GM19351 (cell line): Measurements from ENCODE around the gene ELF1.
"Not testable (repeated sequence)": the region's sequence is repeated elsewhere in the genome, so short reads cannot be mapped to it uniquely, and the experiment has no call there.

Source experiments
- ATAC-seq: cut with Tn5 transposase; IDR thresholded peaks from one replicate; pipeline ENCODE4 v1.9.1; 2021; ENCODE audit warnings: mild to moderate bottlenecking, moderate library complexity; ENCODE audit not compliant: unreplicated experiment

Gene ELF1

DNA sequence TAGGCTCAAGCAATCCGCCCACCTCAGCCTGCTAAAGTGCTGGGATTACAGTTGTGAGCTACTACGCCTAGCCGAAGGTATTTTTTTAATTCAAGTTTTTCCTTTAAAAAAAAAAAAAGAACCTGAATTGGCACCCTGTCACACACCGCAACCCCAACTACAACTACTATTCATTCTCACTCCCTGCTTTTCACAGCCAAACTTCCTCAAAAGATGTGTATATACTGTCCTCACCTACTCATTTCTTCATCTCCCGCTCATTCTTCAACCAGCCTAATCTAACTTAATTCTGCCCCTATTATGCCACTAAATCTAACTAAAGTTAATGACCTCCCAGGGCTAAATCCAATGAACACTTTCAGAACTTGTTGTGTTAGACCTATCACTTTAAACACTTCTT, 29.5 kb upstream of the ELF1 start:
- no peak for ATAC-seq

GRCh38 chr13:41042419-41042818, 23.3 kb upstream of the ELF1 start:
- not testable (repeated sequence) for ATAC-seq

DNA sequence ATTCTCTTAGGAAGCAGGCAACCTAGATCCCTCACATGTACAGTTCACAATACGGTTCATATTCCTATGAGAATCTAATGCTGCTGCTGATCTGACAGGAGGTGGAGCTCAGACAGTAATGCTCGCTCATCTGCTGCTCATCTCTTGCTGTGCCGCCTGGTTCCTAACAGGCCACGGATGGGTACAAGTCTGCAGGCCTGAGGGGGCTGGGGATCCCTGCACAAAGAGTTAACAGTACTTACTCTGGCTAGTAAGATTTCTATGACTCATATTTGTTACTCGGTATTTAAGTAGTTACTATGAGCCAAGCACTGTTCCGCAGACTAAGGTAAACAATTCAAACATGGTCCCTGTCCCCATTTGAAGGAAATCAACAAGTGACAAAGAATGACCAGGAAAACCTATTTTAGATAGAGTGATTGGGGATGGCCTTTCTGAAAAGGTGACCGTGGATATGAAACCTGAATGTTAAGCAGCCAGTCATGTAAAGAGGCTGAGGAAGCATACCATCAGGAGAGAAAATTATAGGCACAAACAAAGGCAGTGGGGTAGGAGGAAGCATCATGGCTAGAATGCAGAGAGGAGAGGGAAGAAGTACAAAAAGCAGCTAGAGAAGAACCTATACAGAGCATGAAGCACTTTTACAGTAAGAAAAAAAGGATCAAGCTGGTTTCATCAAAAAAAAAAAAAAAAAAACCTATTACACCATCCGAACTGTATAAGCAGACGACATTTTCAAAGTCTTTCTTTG, 21.6 kb upstream of the ELF1 start:
- ATAC-seq, result no peak

DNA sequence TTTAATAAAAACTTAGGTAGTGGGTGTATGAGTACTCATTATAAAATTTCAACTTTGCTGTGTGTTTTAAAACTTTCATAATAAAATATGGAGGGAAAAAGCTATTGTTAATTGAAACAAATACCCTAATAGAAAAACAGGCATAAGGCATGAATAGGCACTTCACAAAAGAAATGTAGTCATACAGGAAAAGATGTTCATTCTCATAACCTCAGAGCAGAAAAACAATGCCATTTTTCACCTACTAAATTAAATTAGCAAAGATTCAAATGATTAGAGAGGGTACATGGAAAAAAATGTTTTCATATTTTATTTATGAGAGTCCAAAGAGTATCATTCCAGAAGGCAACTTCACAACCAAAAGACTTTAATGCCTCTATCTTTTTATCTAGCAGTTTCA, 20.6 kb upstream of the ELF1 start:
- no peak for ATAC-seq

GRCh38 chr13:41036557-41036956, 17.4 kb upstream of the ELF1 start:
- ATAC-seq, result not testable (repeated sequence)

- no peak for ATAC-seq
Observed at GRCh38 chr13:41034881-41035280, 15.8 kb upstream of the ELF1 start.

DNA sequence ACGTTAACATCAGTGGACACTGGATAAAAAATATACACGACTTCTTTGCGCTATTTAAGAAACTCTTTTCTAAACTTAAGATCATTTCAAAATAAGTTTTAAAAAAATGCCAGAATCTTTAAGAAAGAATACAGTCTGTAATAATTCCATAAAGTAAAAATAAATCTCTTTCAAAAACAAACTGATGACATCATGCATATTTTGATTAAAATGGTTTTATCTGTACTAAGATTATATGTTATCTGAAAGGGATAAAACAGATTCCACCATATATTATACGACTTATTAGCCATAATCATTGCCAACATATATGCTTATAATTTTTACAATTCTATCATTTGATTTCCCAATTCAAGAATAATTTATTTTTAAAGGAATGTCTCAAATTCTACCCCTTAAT, 15.3 kb upstream of the ELF1 start:
- ATAC-seq, result no peak

DNA sequence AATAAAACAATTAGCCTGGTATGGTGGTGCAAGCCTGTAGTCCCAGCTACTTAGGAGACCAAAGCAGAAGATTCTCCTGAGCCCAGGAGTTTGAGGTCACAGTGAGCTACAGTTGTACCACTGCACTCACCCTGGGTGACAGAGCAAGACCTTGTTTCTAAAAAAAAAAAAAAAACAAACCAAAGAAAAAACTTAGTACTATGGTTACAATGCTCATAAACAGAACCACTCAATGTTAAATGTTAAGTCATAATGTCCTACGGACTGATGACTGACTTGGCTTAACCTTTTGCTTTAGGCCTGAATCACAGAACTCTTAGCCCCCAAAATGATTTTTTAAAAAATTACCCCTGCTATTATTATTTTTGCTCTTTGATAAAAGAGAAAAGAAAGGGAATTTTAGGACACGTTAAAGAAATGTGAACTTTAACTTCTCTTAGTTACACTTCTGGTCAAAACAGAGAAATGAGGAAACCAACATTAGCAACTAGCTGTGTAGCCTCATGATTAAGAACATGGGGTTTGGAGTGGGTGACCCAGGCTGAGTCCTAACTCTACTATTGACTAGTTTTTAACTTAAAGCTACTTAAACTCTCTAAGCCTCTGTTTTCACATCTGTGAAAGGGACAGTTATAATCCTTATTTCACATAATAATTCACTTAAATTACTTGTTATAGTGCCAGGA, 13.7 kb upstream of the ELF1 start:
- ATAC-seq, result no peak

GRCh38 chr13:41029629-41030028, 10.5 kb upstream of the ELF1 start:
- ATAC-seq, result no peak

- no peak for ATAC-seq
Observed at GRCh38 chr13:41028051-41028450, 8.9 kb upstream of the ELF1 start.

- no peak for ATAC-seq
Observed at GRCh38 chr13:41026788-41027187, 7.7 kb upstream of the ELF1 start.

GRCh38 chr13:41025518-41025917, 6.4 kb upstream of the ELF1 start:
- no peak for ATAC-seq

DNA sequence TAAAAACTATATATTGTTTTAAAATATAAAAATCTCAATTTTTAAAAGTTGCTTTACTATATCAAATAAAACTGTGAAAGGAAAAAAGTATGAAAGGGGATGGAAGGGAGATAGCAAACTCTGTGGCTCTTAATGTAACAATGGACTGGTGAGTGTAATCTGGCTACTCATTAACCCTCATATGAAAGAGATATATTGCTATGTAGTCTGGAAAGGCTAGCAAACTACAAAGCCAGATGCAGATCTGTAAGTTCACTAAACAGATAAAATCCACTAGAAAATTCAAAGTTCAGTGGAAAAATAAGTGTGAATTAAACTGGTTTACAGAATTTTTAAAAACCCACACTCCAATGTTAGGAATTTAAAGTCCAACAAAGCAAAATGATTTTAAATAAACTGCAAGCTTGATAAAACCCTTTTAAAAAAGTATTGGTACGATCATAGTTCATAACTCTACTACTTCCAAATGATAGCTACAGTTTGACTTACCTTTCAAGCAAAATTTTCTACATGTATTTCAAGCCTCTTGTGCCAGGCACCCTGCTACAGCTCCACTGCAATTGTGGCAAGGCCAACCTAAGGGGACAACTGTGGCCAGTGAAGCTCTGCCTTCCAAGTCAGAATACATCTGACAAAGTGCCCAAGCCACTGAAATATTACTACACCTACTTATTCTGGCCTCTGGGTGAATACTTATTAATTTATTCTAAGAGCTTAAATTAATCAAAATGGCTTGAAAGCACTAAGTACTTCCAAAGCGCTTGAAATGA, 647 bp upstream of the ELF1 start:
- no peak for ATAC-seq

DNA sequence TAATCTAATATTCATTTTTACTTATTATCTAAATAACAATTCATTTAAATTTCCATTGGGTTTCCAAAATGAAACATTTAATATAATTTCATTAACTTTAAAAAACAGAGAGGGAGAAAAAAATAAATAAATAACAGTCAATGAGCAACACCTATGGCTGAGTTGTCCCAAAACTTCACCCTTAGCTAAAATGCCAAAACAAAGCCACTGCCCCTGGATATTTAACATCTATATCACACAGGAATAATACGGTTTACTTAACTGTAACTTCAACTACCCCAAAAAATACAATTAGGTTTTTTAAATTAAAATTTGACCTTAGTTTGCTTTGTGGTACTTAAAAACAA, 541 bp downstream of the ELF1 start:
- ATAC-seq, result no peak

GRCh38 chr13:41017817-41018601, 1.1 kb downstream of the ELF1 start:
- no peak for ATAC-seq

GRCh38 chr13:41017159-41017558, 2.0 kb downstream of the ELF1 start:
- ATAC-seq, result no peak

DNA sequence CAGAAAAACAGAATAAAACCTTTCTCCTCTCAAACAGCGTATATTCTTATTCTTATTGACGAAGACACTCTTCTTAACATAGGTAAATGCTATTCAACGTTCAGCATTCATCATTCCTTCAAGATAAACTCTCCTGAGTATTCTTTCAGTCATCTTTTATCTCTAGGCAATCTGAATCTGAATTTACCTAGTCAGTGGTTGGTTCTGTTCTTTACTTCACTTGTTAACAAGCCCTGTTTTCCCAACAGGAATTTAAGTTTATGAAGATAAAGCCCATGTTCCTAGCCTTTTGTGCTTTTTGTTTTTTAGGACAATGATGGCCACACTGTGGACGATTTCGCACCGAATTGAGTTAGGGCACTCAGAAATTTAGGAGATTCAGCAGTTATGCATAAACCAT, 3.2 kb downstream of the ELF1 start:
- ATAC-seq, result no peak

- ATAC-seq, result no peak
Observed at GRCh38 chr13:41013835-41014234, 5.3 kb downstream of the ELF1 start.

GRCh38 chr13:41012536-41012935, 6.6 kb downstream of the ELF1 start:
- no peak for ATAC-seq

DNA sequence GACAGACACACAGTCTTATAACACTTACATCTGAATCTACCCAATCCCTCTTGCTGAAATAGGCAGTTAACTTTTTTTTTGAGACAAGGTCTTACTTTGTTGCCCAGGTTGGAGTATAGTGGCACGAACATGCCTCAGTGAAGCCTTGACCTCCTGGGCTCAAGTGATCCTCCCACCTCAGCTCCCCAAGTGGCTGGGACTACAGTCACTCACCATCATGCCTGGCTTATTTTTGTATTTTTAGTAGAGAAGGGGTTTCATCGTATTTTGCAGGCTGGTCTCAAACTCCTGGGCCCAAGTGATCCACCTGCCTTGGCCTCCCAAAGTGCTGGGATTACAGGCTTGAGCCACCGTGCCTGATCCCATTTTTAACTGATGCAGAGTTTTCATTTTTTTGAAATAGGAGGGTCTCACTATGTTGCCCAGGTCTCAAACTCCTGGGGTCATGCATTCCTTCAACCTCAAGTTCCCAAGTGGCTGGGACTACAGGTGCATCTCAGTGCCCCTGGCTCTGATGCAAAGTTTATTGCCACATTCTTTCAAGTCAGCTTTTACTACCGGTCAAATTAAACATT, 7.6 kb downstream of the ELF1 start:
- no peak for ATAC-seq
